Lung microvascular endothelial cell (primary cell): Measurements from ENCODE around the gene MCM6. TPM values are rescaled to one million over a fixed set of nuclear protein-coding genes. Genes with fewer than 3 reads are reported as not detected.

Experiments
- total RNA-seq: library from RNA; depleted of rRNA; stranded (reverse); fragments of >200 nt; gene quantifications from 2 replicates; pipeline ENCODE4 v1.2.1, GENCODE V29; 2014

MCM6 gene
- total RNA-seq, 1 donor from 2014 or later: 7.5 TPM

Other genes starting within 250 kb of the MCM6 start
- gene UBXN4, start 134.6 kb downstream of the MCM6 start, total RNA-seq: 40.3 and 42.7 TPM in 2 replicates
- not detected in 2 replicates for gene LCT, start 39.3 kb downstream of the MCM6 start, total RNA-seq
- 24.4 and 36.0 TPM in 2 replicates for gene DARS1, start 109.2 kb upstream of the MCM6 start, total RNA-seq
- gene CXCR4, start 241.7 kb upstream of the MCM6 start, total RNA-seq: 2.2 and 33.6 TPM in 2 replicates